ENCODE measurements around the gene GRIN2C. TPM values are rescaled to one million over a fixed set of nuclear protein-coding genes. Genes with fewer than 3 reads are reported as not detected.

GRIN2C gene
- total RNA-seq, 1 experiment from 2014 or later = 5.2 TPM

DNA sequence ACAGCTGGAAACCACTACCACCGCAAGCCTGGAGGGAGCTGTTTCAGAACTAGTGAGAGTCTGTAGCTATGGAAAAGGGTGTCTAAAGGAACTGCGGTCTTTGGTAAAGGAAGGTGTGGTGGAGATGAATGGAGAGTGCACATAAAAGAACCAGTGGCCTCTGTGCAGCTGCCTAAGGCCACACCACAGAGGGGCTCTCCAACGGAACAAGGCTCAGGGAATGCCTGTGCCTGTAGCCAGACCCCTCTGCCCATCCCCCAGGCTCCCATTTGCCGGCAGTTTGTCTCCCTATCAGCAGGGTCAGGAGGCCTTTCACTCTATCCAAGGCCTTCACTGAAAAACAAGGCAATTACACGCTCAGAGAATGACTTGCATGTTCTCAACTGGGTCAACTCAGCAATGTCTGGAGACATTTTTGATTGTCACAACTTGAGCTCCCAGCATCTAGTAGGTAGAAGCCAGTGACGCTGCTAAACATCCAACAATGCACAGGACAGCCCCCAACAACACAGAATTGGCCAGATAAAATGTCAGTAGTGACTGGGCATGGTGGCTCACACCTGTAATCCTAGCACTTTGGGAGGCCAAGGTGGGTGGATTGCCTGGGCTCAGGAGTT, 16.4 kb upstream of the GRIN2C start:
- Mint-ChIP-seq H3K27ac (ENCODE audit: unreplicated experiment) (no peak overlapping the region), H3K9me3 (ENCODE audit: unreplicated experiment) (no peaks in the 10 kb centered on the region), H3K36me3 (ENCODE audit: insufficient read depth, unreplicated experiment) (peaks cover 12% of the 10 kb centered on the region), H3K4me1 (ENCODE audit: low read depth, unreplicated experiment) (peaks cover 21% of the 10 kb centered on the region), H3K4me3 (ENCODE audit: unreplicated experiment) (no peak overlapping the region), H3K27me3 (ENCODE audit: insufficient read depth, unreplicated experiment) (no peaks in the 10 kb centered on the region)
- CTCF ChIA-PET = interaction anchor here (0.6 to 1.2 kb wide), 2 partner anchors 85 to 102 kb away, joined by 3 to 4 read pairs; no protein-coding TSS in a partner anchor
- Histone ChIP-seq H3K36me3 (ENCODE audit: control insufficient read depth, insufficient read depth, low read length) (no peaks in the 10 kb centered on the region), H3K9me3 (no peaks in the 10 kb centered on the region), H3K27me3 (replicated peaks; ENCODE audit: control insufficient read depth, insufficient read depth, low read length) (no peaks in the 10 kb centered on the region), H3K4me3 (ENCODE audit: low read depth, low read length) (no peak overlapping the region), H3K4me1 (peaks cover 12% of the 10 kb centered on the region)
- TF ChIP-seq, protein P1, sequence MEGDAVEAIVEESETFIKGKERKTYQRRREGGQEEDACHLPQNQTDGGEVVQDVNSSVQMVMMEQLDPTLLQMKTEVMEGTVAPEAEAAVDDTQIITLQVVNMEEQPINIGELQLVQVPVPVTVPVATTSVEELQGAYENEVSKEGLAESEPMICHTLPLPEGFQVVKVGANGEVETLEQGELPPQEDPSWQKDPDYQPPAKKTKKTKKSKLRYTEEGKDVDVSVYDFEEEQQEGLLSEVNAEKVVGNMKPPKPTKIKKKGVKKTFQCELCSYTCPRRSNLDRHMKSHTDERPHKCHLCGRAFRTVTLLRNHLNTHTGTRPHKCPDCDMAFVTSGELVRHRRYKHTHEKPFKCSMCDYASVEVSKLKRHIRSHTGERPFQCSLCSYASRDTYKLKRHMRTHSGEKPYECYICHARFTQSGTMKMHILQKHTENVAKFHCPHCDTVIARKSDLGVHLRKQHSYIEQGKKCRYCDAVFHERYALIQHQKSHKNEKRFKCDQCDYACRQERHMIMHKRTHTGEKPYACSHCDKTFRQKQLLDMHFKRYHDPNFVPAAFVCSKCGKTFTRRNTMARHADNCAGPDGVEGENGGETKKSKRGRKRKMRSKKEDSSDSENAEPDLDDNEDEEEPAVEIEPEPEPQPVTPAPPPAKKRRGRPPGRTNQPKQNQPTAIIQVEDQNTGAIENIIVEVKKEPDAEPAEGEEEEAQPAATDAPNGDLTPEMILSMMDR (IDR thresholded peaks at IDR 0.05; ENCODE audit: insufficient read depth in 1 of 2, low read depth in 1 of 2, low read length in 1 of 2, severe bottlenecking in 1 of 2, unreplicated experiment in 1 of 2) = no peak
- no peak for DNase-seq
- POLR2A ChIA-PET = no interaction called here
- intact Hi-C loops (cut with micrococcal nuclease; ENCODE audit: unreplicated experiment) = no loop called here
- BruUV-seq (replicated peaks) = no TSS peak

DNA sequence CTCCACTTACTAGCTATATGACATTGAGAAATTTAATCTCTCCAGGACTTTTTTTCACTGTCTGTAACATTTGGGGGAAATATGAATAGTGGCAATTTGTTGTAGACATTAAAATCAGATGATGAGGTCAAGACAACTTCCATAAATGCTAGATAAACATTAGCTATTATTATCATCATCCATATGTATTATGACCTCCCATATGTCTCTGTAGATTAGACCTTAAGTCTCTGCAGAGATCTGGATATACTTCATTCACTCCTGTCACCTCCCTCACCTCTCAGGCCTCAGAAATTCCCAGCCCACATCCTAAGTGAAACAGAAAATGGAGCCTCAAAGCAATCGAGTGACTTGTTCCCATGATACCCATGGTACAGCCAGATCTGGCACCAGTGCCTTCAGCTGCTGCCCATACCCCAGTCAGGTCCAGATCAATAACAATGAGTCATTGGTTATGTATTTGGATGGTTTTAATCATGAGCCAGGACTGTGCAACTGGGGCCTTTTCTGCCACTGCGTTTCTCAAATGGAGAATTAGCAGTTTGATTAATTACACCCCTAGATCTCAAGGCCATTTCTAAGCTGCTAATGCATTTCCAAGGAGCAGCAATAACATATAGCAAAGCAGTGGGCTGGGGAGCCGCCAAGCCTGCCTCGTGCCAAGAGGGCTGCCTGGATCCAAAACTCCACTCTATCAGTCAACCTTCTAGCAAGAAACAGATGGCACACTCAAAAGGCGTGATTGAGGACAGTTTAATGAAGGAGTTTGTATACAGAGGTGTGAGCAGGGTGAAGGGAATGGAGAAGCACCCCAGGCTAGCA, 15.7 kb upstream of the GRIN2C start:
- peaks cover 12% of the 10 kb centered on the region for H3K36me3 Mint-ChIP-seq (ENCODE audit: insufficient read depth, unreplicated experiment)
- TF ChIP-seq, protein P1 (IDR thresholded peaks at IDR 0.05; ENCODE audit: insufficient read depth in 1 of 2, low read depth in 1 of 2, low read length in 1 of 2, severe bottlenecking in 1 of 2, unreplicated experiment in 1 of 2) = no peak
- ChIA-PET POLR2A (no interaction called here), CTCF (interaction anchor here (1.2 kb wide), 1 partner anchor 85 kb away, joined by 3 read pairs; no protein-coding TSS in a partner anchor)
- no peaks in the 10 kb centered on the region for H3K9me3 Mint-ChIP-seq (ENCODE audit: unreplicated experiment)
- Histone ChIP-seq H3K36me3 (ENCODE audit: control insufficient read depth, insufficient read depth, low read length) (no peaks in the 10 kb centered on the region), H3K27me3 (replicated peaks; ENCODE audit: control insufficient read depth, insufficient read depth, low read length) (no peaks in the 10 kb centered on the region), H3K9me3 (no peaks in the 10 kb centered on the region), H3K4me3 (ENCODE audit: low read depth, low read length) (no peak overlapping the region), H3K4me1 (peaks cover 12% of the 10 kb centered on the region)
- DNase-seq = no peak
- H3K4me1 Mint-ChIP-seq (ENCODE audit: low read depth, unreplicated experiment) = peaks cover 21% of the 10 kb centered on the region
- no TSS peak for BruUV-seq (replicated peaks)
- H3K27me3 Mint-ChIP-seq (ENCODE audit: insufficient read depth, unreplicated experiment) = no peaks in the 10 kb centered on the region
- H3K27ac Mint-ChIP-seq (ENCODE audit: unreplicated experiment) = no peak overlapping the region
- intact Hi-C loops (cut with micrococcal nuclease; ENCODE audit: unreplicated experiment) = no loop called here
- no peak overlapping the region for H3K4me3 Mint-ChIP-seq (ENCODE audit: unreplicated experiment)

DNA sequence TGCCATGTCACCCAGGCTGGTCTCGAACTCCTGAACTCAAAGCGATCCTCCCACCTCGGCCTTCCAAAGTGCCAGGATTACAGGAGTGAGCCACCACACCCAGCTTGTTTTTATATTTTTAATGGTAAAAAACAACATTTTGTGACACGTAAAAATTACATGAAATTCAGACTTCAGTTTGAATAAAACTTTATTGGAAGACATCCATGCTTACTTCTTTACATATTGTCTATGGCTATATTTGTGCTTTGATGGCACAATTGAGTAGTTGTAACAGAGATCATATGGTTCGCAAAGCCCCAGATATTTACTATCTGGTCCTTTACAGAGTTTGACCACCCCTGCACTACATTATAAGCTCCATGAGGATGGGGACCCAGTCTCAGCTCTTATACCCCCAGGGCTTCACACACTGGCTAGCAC, 14.9 kb upstream of the GRIN2C start:
- Mint-ChIP-seq H3K27me3 (ENCODE audit: insufficient read depth, unreplicated experiment) (no peaks in the 10 kb centered on the region), H3K36me3 (ENCODE audit: insufficient read depth, unreplicated experiment) (peaks cover 12% of the 10 kb centered on the region), H3K27ac (ENCODE audit: unreplicated experiment) (no peak overlapping the region), H3K9me3 (ENCODE audit: unreplicated experiment) (no peaks in the 10 kb centered on the region), H3K4me1 (ENCODE audit: low read depth, unreplicated experiment) (peaks cover 21% of the 10 kb centered on the region), H3K4me3 (ENCODE audit: unreplicated experiment) (no peak overlapping the region)
- peaks cover 12% of the 10 kb centered on the region for H3K4me1 ChIP-seq
- no peak for DNase-seq
- no peak overlapping the region for H3K4me3 ChIP-seq (ENCODE audit: low read depth, low read length)
- H3K27me3 ChIP-seq (replicated peaks; ENCODE audit: control insufficient read depth, insufficient read depth, low read length) = no peaks in the 10 kb centered on the region
- TF ChIP-seq, protein P1 (IDR thresholded peaks at IDR 0.05; ENCODE audit: insufficient read depth in 1 of 2, low read depth in 1 of 2, low read length in 1 of 2, severe bottlenecking in 1 of 2, unreplicated experiment in 1 of 2) = no peak
- H3K9me3 ChIP-seq = no peaks in the 10 kb centered on the region
- CTCF ChIA-PET = interaction anchor here (0.6 to 1.9 kb wide), 3 partner anchors 18 to 135 kb away, joined by 3 to 17 read pairs (median 5); no protein-coding TSS in a partner anchor
- no TSS peak for BruUV-seq (replicated peaks)
- intact Hi-C loops (cut with micrococcal nuclease; ENCODE audit: unreplicated experiment) = no loop called here
- POLR2A ChIA-PET = no interaction called here
- no peaks in the 10 kb centered on the region for H3K36me3 ChIP-seq (ENCODE audit: control insufficient read depth, insufficient read depth, low read length)

Measured in Caco-2 (cell line).